Measurements from ENCODE around the gene KIAA0232.

- TF ChIP-seq POLR2A (IDR thresholded peaks at IDR 0.05; ENCODE audit: low read length), result no peak
- TF ChIP-seq GATA1 (IDR thresholded peaks at IDR 0.05; ENCODE audit: low read depth, low read length), result no peak
These were observed 48.3 kb upstream of the KIAA0232 start for GRCh38 chr4:6734165-6734786.
